Measurements from ENCODE around the gene SYK.

DNA sequence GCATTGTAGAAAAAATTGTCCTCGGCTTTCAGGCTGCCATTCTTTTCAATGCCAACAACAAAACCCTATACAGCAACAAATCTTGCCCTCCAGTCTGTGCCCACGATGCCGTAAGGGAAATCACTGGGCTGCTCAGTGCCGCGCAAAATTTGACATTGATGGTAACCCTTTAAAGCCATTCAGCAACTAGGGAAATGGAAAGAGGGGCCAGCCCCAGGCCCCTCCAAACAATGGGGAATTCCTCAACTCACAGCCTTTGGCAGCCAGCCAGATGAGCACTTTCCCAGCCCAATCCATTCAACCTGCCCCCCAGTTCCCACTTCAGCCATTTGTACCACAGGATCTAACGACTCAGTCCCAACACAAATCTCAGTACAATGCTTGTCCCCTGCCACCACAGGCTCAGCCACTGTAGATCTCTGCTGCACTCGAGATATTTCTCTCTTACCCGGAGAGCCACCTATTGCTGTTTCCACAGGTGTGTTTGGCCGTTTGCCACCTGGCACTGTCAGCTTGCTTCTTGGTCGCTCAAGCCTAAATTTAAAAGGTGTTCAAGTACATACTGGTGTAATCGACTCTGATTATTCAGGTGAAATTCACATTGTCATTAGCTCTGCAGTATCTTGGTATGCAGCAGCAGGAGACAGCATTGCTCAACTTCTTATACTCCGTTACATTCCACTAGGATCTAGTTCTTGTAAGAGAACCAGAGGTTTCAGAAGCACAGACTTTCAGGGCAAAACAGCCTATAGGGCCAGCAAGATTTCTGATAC lies 103.3 kb downstream of the SYK start:
- TF ChIP-seq, protein P1, sequence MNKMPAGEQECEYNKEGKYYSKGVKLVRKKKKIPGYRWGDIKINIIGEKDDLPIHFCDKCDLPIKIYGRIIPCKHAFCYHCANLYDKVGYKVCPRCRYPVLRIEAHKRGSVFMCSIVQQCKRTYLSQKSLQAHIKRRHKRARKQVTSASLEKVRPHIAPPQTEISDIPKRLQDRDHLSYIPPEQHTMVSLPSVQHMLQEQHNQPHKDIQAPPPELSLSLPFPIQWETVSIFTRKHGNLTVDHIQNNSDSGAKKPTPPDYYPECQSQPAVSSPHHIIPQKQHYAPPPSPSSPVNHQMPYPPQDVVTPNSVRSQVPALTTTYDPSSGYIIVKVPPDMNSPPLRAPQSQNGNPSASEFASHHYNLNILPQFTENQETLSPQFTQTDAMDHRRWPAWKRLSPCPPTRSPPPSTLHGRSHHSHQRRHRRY (tag by site-specific recombination; IDR thresholded peaks at IDR 0.05): no peak
- TF ChIP-seq ZNF274 (IDR thresholded peaks at IDR 0.05; ENCODE audit: low read length) (no peak), ZNF274 (tag by site-specific recombination; IDR thresholded peaks at IDR 0.05; ENCODE audit: borderline replicate concordance) (no peak)

Measured in HEK293 (cell line).